M059J (cell line): ENCODE measurements around the gene AHRR. TPM values are rescaled to one million over a fixed set of nuclear protein-coding genes. Genes with fewer than 3 reads are reported as not detected.
"Not testable (repeated sequence)": the region's sequence is repeated elsewhere in the genome, so short reads cannot be mapped to it uniquely, and the experiment has no call there.

Source experiments
- DNase-seq: peaks from one replicate; pipeline ENCODE4 v3.0.0-alpha.2; 2012; ENCODE audit warnings: low read depth
- total RNA-seq: library from RNA; depleted of rRNA; stranded (reverse); fragments of >200 nt; shearing (Covaris generic); gene quantifications from 2 replicates; pipeline ENCODE4 v1.2.3, GENCODE V29; 2014

The AHRR gene
- total RNA-seq, 1 experiment from 2014 or later: 50.6 TPM

DNA sequence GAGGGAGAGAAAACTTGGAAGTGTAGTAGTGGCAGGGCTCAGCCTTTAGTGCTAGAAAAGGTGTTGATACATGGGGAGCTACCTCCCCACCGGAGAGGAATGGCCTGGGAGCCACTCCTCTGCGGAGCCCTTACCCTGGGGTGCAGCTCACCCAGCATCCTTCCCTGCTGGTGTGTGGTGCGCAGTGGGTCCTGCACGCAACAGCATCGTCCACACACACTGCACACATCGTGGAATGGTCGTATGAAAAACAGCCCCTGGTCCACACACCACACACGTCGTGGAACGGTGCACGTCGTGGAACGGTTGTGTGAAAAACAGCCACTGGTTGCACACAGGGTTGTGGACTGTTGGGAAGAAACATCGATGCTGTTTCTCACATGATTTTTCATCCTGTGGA lies 16.1 kb upstream of the AHRR start:
- DNase-seq: no peak

DNA sequence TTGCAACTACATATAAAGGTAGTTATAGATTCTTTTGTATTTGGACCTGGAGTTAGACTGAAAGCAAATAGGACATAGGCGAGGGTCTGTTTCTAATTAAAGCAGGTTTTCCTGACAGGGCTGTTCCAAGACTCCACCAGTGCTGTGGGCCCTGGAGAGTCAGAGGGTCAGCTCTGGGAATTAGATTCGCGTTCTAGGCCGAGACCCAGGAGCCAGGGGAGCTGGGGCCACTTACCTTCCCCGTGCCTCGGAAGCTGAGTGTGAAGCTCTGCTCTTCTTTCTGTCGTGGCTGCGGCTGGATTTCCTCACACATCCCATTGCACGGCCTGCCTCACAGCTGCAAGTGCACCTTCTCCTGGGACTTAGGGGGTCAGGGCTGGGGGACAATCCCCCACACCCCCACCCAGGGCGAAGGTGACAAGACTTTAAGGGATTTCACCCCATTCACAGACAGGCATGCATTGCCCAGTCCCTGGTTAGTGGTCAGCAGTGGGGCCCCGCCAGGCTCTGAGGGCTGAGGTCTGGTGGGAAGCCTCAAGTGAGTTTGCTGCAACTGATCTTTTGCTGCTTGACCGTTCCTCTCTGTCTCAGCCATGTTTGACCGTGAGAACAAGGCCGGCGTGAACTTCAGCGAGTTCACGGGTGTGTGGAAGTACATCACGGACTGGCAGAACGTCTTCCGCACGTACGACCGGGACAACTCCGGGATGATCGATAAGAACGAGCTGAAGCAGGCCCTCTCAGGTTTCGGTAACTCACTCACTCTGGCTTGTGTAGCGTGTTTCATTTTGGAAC lies 15.3 kb upstream of the AHRR start:
- no peak for DNase-seq

DNA sequence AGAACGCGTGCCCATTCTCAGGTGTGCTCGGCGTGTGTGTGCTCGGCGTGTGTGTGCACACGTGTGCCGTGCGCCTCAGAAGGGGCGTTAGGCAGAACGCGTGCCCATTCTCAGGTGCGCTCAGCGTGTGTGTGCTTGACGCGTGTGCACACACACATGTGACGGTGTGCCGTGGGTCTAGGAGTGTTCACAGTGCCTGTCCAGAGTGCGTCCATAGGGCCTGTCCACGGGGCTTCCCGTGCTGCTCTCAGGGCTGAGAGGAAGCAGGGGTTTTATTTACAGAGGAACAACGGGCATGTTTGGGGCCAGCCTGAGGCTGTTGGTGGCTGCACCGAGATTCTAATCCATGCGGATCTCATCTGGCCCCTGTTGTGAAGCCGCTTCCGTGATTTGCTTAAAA lies 14.2 kb upstream of the AHRR start:
- DNase-seq: no peak

DNA sequence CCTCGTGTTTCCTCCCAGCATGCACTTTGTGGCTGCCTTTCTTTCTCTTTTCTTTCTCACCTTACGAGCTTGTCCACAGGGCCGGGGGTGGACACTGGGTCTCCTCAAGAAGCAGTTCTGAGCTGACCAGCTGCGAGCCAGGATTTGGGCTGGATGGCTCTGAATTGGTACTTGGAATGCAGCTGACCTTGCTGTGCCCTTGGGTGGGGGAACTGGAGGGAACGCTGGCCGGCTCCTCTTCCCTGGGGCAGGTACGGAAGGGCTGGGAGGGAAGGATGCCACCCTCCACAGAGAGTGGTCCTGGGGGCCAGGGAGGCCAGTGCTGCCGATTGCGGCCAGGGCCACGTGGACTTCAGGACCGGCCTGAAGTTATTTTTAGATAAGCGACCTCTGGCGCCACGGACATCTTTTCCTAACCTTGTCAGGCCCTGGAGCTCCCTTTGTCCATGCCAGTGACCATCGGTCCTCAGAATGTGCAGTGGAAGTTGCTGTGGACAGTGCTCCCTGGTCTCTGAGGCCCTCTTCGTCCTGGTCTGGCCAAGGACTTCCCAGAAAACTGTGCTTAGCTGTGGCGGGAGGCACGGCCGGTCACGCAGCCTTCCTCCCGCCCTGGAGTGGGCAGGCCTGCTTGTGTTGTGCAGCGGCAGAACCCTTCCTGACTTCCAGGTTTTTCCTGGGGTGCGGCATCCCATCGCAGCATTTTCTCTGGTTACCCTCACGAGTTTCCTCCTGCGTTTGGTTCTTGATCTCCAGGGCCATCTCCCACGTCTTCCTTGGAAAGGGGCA lies 13.5 kb upstream of the AHRR start:
- no peak for DNase-seq

DNA sequence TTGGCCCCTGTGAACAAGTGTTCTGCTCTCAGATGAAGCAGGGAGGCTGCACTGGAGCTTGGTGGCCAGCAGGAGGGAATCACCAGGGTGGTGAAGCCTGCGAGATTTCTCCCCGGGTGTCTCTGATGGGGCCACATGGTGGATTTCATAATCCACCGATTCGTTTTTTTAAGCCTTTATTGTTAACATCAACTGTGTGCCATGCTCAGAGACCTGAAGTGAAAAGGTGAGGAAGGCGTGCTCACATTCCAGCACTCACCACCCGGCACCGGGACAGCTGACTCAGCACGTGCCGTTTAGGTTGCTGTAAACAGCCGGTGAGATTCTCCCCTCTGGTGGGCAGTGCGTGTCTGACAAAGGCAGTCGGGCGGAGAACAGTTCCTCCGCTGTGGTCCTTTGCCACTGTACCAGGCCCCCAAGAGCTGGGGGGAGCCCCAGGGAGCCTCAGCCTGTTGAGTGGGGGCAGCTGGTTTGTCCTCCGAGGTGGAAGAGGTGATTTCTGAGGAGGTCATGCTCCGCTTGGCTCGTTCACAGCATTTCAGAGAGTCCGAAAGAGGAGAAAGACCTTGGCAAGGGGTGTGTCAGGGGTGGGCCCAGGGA lies 12.7 kb upstream of the AHRR start:
- DNase-seq: peak; percentile 58

DNA sequence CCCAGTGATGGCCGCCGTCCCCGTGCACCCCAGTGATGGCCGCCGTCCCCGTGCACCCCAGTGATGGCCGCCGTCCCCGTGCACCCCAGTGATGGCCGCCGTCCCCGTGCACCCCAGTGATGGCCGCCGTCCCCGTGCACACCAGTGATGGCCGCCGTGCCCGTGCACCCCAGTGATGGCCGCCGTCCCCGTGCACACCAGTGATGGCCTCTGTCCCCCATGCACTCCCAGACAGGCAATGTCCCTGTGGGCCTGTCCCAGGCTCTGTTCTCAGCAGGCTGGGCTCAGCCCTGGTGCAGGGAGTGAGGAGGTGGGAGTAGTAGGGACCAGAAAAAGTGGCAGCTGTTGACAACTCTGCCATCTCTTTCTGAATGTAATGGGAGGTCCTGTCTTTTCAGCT lies 11.7 kb upstream of the AHRR start:
- DNase-seq: not testable (repeated sequence)

DNA sequence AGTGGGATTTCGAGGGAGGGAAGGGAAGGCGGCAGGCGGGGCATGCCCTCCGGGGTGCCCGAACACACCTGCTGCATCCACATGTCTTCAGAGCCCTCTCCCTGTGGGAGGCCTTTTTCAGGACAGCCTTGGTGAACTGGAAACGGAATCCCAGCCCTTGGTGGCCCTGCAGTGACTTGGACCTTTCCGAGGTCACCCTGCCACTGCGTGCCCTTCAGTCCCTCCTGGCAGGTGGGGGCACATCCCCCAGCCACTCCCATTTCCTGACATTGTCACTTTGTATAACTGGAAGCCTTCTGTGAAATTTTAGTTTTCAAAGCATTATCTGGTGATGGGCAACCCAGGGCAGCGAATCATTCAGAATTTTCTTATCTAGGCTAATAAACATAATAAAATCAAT lies 11.0 kb upstream of the AHRR start:
- DNase-seq: no peak

DNA sequence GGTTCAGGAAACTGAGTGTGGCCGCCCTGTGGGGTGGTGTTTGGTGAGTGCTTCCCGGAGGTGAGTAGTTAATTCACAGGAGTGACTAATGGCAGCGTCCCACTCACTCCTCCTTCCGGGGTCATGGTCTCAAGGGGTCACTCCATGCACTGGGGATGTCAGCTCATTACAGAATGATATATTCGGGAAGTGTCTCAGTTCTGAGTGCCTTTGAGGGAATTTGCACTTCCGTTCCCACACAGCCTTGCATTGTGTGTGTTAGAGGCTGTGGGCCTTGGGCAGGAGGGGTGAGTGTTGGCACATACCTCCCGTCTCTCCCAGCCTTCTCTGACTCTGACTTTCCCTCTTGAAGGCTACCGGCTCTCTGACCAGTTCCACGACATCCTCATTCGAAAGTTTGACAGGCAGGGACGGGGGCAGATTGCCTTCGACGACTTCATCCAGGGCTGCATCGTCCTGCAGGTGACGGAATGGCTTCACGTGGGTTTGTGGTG lies 10.5 kb upstream of the AHRR start:
- no peak for DNase-seq

DNA sequence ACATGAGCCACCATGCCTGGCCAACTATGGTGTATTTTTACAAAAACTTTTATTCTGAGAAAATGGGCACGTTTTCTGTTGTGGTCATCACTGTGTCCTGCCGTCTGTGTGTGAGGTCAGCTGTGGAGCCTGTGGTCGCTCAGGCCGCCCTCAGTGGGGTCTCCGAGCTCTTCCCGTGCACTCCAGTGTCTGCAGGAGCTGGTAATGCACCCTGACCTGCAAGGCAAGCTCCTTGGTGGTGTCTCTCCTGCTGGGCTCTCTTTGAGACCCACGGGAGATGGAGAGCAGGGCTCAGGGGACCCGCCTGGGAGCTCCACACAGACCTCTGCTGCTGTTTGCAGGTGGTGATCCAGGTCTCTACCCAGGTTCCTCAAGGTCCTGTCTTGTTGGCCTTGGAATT lies 9.6 kb upstream of the AHRR start:
- no peak for DNase-seq

DNA sequence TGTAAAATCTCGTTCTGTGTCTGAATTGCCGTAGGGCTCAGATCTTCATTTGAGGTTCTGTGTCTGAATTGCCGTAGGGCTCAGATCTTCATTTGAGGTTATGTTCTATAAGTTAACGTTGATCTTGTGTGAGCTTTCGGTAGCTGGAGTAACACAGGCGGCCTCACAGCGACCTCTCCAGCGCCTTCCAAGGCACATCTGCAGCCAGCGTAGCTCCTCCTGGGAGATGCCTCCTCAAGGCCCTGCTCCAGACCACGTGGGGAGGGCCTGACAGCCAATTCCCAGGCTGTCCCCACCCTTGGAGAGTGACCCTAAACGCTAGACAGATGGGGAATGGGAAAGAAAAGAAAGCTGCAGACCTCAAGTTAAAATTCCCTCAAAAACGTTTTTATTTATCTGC lies 8.7 kb upstream of the AHRR start:
- DNase-seq: no peak

DNA sequence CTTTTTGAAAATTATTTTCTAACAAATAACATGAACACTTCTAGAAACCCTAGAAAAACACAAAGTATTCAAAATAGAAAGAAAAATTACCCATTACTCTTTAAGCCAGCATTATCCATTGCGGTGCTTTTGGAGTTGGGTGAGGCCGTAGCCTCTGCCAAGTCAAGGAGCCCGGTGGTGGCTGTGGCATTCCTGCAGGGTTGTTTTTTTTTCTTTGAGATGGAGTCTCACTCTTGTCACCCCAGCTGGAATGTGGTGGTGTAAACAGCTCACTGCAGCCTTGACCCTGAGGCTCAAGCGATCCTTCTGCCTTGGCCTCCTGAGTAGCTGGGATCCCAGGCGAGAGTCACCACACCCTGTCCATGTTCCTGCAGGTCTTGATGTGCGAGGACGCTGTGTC lies 8.2 kb upstream of the AHRR start:
- no peak for DNase-seq

DNA sequence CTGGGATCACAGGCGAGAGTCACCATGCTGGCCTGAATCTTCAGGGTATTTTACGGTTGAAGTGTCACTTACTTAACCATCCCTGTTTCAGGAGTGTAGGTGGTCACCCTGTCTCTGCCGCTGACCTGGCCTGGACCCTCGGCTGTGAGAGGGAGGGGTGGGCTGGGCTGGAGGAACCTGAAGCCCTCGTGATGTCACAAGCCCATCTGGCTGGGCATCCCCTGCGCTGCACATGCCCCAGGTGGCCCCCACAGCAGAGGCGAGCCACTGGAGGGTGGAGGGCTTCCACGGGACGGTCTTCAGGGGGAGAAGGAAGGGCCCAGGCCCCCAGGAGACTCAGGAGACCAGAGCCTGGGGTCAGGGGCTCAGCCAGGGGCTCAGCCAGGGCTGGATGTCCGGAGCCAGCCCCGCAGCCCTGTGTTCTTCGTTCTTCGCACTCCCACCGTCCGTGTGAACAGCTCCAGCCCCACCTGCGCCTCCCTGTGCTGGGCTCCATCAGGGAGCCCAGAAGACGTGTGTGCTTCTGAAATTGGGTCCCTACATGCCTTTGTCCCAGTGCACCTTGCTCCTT lies 7.6 kb upstream of the AHRR start:
- DNase-seq: no peak

DNA sequence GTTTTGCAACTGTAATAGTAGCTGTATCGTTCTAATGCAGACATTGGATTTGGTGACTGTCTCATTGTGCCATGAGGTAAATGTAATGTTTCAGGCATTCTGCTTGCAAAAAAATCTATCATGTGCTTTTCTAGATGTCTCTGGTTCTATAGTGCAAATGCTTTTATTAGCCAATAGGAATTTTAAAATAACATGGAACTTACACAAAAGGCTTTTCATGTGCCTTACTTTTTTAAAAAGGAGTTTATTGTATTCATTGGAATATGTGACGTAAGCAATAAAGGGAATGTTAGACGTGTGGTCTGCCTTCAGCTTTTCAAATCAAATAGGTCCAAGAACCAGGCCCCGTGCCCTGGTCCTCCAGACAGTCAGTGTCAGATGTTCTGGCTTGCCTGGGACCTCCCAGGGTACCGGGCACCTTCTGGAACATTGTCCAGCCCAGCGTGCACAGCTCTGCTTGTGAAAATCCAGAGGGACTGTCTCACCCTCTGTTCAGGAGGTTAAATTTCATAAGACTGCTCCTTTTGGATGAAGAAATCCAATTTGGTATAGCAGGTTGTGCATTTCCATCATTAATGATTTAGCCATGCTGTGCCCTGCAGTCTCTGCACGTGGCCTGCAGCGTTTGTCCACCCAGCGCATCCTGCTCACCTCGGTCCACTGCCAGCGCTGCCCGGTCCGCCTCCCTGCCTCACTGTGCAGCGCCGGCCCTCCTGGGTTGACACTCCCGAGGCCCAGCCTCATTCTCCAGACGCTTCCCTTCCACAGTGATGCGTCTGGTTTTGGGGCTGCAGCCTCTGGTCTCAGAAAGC lies 6.6 kb upstream of the AHRR start:
- DNase-seq: no peak

DNA sequence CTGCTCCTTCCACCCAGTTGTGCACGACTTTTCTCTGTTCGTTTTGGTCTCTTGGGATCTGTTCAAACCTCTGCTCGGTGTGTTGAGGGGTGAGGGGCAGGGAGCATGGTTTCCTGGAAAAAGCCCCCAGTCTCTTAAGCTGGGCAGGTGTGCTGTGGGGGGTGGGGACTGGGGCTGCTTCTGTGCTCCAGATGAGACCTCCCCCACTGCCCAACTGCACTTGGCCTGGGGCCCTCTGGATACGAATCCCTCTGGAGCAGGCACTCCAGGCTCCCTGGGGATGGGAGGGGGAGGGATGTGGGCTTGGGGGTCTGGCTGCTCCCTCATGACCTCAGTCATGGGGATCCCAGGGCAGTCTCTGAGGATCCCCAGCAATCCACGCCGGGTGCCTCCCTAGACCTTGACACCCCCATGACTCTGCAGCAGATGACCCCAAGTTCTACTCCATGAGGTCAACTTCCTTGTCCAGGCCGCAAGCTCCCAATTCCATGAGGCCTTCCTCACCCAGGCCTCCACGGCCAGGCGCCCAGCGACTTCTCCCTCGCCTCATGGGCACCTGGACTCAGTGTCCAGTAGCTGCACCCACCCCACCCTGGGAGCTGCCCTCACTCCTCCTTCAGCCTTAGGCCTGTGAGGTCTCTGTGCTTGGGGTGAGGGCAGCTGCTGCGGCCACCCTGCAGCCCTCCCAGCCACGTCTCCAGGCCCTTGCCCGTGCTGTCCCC lies 5.9 kb upstream of the AHRR start:
- no peak for DNase-seq

DNA sequence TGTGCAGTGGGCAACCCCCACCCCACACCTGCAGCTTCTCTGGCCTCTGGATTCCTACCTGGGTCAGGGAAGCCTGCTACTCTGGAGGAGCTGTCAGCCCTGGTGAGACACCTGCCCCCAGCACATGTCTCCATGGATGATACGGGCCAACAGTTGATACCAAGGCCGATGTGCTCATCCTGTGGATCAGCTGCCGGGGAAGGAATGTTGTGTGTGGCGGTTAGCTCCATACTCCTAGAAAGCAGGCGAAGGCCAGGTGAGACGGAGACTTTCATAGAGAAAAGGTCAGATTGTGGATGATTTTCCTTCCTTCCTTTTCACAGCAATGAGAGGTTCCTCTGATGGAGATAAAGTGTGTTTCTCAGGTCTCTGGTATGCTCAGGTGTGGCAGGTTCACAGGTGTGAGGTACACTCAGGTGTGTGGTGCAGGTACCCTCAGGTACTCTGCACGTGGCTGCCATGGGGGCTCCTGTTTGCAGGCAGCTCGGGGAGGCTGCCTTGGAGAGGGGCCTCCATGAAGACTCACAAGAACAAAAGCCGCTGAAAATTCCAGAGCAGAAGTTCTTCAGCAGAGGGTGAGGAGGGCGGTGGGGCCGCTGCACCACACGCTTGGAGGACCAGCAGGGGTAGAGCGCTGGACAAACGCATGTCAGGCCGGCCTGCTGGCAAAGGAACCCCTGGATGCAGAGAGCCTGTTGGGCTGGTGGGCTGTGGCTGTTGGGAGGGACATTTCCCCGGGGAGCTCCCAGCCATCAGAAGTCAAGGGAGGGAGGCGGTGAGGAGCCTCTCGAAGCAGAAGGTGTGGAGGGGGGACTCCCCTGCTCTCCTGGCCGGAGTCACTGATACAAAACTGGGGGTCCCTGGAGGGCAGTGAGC lies 5.1 kb upstream of the AHRR start:
- no peak for DNase-seq

DNA sequence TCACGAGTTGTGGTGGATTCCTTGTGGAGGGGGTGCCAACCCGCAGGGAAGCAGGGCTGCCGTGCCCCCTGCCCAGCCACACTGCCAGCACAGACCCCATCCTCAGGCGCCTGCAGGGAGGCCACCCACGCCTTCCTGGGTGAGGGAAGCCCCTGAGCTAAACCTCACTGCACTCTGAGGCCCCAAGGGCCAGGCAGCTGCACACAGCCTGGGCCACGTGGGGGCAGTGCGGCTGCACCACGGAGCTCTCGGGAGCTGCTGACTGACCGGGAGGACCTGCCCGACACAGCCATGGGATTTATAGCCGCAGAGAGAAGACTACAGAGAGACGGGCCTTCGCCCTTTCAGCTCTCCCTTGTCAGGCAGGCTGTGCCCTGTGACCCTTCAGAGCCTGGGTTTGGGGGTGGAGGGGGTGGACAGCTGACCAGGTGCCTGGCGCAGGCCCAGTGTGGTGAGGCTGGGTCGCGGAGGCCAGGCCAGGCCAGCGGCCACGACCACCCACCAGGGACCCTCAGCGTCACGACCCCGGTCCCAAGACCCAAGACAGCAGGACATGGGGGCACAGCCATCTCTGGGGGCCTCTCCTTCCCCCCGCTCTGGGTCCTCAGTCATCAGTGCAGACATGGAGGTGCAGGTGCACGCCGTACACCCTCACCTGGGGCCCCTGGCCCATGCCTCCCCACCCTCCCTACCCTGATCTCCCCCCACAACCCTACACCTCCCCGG lies 4.3 kb upstream of the AHRR start:
- peak; percentile 88 for DNase-seq

DNA sequence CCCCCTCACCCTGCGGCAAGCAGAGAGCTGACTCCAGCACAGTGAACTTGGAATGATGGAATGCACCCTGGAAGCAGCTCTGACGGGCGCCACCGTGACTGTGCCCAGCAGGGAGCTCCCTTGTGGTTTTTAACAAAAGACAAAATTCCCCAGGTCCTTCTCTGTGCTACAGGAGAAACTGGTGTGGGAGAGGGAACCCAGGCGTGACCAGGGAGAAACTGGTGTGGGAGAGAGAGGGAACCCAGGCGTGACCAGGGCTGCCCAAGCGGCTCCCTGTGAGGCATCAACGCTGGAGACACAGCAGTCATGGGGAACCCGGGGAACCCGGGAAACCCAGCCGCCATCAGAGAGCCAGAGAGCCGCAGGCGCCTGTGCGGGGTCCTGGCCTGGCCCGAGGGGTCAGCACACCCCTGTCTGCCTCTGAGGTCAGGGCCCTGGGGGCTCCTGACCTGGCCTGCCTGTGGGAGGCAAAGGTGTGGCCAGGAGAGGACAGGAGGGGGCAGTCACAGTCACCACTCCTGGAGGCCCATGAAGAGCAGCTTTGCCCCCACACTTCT lies 3.1 kb upstream of the AHRR start:
- peak; percentile 95 for DNase-seq

DNA sequence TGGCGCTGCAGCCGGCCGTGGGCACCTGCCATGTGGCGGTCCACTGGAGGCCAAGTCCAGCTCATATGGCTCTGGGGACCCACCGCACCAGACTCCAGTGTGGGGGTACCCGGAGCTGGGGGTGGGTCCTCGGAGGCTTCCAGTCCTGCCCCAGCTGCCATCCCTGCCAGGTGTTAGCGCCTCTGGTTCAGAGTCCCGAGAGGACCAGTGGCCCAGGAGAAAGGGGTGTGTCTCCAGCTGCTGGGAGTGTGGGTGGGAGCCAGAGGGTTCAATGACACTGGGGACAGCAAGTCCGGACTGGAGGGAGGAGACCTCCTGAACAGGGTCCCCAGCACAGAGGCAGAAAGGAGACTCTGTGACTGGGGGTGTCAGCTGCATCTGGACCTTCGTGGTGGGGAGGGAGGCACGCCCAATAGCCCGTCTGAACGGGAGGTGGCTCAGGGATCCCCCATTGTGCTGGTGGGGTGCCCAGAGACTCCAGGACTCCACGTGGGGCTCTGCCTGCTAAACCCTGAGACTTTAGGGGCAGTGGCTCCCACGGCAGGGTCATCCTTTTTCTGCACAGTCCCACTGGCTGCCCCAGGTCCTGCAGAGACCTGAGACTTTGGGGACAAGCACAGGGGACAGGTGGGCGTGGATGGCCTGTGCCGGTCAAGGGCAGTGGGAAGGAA lies 2.4 kb upstream of the AHRR start:
- no peak for DNase-seq
